Spleen (tissue), 7 donors: Measurements from ENCODE around the gene CTH.
"Not testable (repeated sequence)": the region's sequence is repeated elsewhere in the genome, so short reads cannot be mapped to it uniquely, and the experiment has no call there.

Experiments used
- CTCF ChIP-seq, 11 experiments: fragments of 200-600 bp in 7 of 11; fragments of 450-650 bp in 4 of 11; sonication (generic) in 4 of 11; IDR thresholded peaks in 8 of 11; conservative IDR thresholded peaks in 3 of 11; 1 replicate in 7 of 11; 2 replicates in 4 of 11; pipeline versions ENCODE4 v1.4.0 to v1.8.0; 2016 to 2021; ENCODE audit warnings: antibody characterized with exemption in 11 of 11, inconsistent platforms in 4 of 11, mild to moderate bottlenecking in 1 of 11
- POLR2A ChIP-seq, 3 donors: fragments of 450-650 bp; IDR thresholded peaks; one replicate each; pipeline ENCODE4 v1.5.1; 2017; ENCODE audit warnings: antibody characterized with exemption in 3 of 3, mild to moderate bottlenecking in 1 of 3
- POLR2AphosphoS5 ChIP-seq, 3 donors: sonication (generic); formaldehyde crosslinking; IDR thresholded peaks; one replicate each; pipeline ENCODE4 v1.5.1; 2017; ENCODE audit warnings: antibody characterized with exemption in 3 of 3
- donor health status: DM: no; HTN: no; CAD: no; lungs with moderate emphysema.
- donor health status: DM: no; HTN: no; CAD: no.
- donor health status: DM: no; HTN: no; CAD: no.

- not testable (repeated sequence) for TF ChIP-seq CTCF (IDR thresholded peaks at IDR 0.05 in 8 of 11, conservative IDR thresholded peaks at IDR 0.05 in 3 of 11); POLR2AphosphoS5 (IDR thresholded peaks at IDR 0.05); POLR2A (IDR thresholded peaks at IDR 0.05)
Measured at GRCh38 chr1:70366997-70367396, 44.1 kb upstream of the CTH start.
